Measurements from ENCODE around the gene KCNN3.

The KCNN3 gene

GRCh38 chr1:154770897-154771594 is 99.0 kb downstream of the KCNN3 start:
- no peak overlapping the region for H3K4me3 ChIP-seq (ENCODE audit: low read depth in 1 of 2, low read length in 1 of 2)
- H3K27ac ChIP-seq = no peak overlapping the region
- no peak for TF ChIP-seq CTCF (IDR thresholded peaks at IDR 0.05)
- peaks cover under 1% of the 10 kb centered on the region for H3K27me3 ChIP-seq
- peaks cover 14 to 16% of the 10 kb centered on the region in 2 experiments for H3K4me1 ChIP-seq (ENCODE audit: control insufficient read depth in 1 of 2, insufficient read depth in 1 of 2, low read depth in 1 of 2, low read length in 1 of 2)
- H3K36me3 ChIP-seq = no peaks in the 10 kb centered on the region
- no peaks in the 10 kb centered on the region for H3K9me3 ChIP-seq

GRCh38 chr1:154769193-154769895 is 100.7 kb downstream of the KCNN3 start:
- no peak overlapping the region for H3K27ac ChIP-seq
- peaks cover 6 to 11% of the 10 kb centered on the region in 2 experiments for H3K4me1 ChIP-seq (ENCODE audit: control insufficient read depth in 1 of 2, insufficient read depth in 1 of 2, low read depth in 1 of 2, low read length in 1 of 2)
- no peaks in the 10 kb centered on the region for H3K36me3 ChIP-seq
- no peak overlapping the region for H3K4me3 ChIP-seq (ENCODE audit: low read depth in 1 of 2, low read length in 1 of 2)
- no peak for TF ChIP-seq CTCF (IDR thresholded peaks at IDR 0.05)
- no peaks in the 10 kb centered on the region for H3K9me3 ChIP-seq
- H3K27me3 ChIP-seq = peaks cover 16% of the 10 kb centered on the region

GRCh38 chr1:154768456-154769125 is 101.5 kb downstream of the KCNN3 start:
- peaks cover 0 to 3% of the 10 kb centered on the region in 2 experiments for H3K4me1 ChIP-seq (ENCODE audit: control insufficient read depth in 1 of 2, insufficient read depth in 1 of 2, low read depth in 1 of 2, low read length in 1 of 2)
- no peak overlapping the region for H3K27ac ChIP-seq
- H3K9me3 ChIP-seq = no peaks in the 10 kb centered on the region
- no peaks in the 10 kb centered on the region for H3K36me3 ChIP-seq
- no peak overlapping the region for H3K4me3 ChIP-seq (ENCODE audit: low read depth in 1 of 2, low read length in 1 of 2)
- TF ChIP-seq CTCF (IDR thresholded peaks at IDR 0.05) = no peak
- peaks cover 23% of the 10 kb centered on the region for H3K27me3 ChIP-seq

GRCh38 chr1:154767315-154768240 is 102.5 kb downstream of the KCNN3 start:
- Histone ChIP-seq H3K4me3 (ENCODE audit: low read depth in 1 of 2, low read length in 1 of 2) (no peak overlapping the region), H3K9me3 (no peaks in the 10 kb centered on the region), H3K36me3 (no peaks in the 10 kb centered on the region), H3K4me1 (ENCODE audit: control insufficient read depth in 1 of 2, insufficient read depth in 1 of 2, low read depth in 1 of 2, low read length in 1 of 2) (no peaks in the 10 kb centered on the region), H3K27me3 (peaks cover 33% of the 10 kb centered on the region), H3K27ac (no peak overlapping the region)
- no peak for TF ChIP-seq CTCF (IDR thresholded peaks at IDR 0.05)

GRCh38 chr1:154765970-154766369 is 104.1 kb downstream of the KCNN3 start:
- H3K27me3 ChIP-seq = peaks cover 49% of the 10 kb centered on the region
- H3K36me3 ChIP-seq = no peaks in the 10 kb centered on the region
- no peaks in the 10 kb centered on the region for H3K9me3 ChIP-seq
- no peak overlapping the region for H3K27ac ChIP-seq
- H3K4me1 ChIP-seq (ENCODE audit: control insufficient read depth in 1 of 2, insufficient read depth in 1 of 2, low read depth in 1 of 2, low read length in 1 of 2) = no peaks in the 10 kb centered on the region
- H3K4me3 ChIP-seq (ENCODE audit: low read depth in 1 of 2, low read length in 1 of 2) = no peak overlapping the region
- TF ChIP-seq CTCF (IDR thresholded peaks at IDR 0.05) = no peak
